ENCODE data around the gene BCKDHA. TPM values are rescaled to one million over a fixed set of nuclear protein-coding genes. Genes with fewer than 3 reads are reported as not detected.
A peak's percentile ranks its signal among the peaks of the same experiment; 100 is the strongest.

BCKDHA gene
- polyA plus RNA-seq, 1 donor: 16.3 TPM

DNA sequence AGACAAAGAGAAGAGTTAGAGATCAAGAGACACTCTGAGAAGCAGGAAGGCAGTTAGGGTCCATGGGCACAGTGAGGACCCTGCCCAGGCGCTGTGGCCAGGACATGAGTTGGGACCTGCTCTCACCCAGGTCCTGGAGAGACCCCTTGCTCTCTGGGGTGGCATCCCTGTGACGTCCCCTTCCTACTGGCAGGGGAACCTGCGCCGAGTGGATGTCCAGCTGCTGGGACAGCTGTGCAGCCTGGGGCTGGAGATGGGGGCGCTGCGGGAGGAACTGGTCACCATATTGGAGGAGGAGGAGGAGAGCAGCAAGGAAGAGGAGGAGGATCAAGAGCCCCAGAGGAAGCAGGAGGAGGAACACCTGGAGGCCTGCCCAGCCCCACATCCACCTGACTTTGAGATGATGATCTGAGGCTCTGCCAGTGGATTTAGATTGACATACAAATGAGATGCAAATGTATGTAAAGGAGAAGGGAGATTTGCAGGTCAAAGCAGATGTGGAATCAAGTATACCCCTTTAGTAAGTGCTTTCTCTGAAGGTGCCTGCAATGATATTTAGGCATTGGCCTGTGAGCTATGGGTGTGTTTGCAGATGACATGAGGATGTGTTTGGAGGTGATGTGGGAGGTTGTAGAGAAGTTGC is 46.3 kb downstream of the BCKDHA start:
- Histone ChIP-seq H3K27ac (ENCODE audit: low read length) (peak overlapping the region; percentile 84), H3K4me3 (ENCODE audit: low read length) (peak overlapping the region; percentile 57), H3K9me3 (ENCODE audit: control insufficient read depth, low read depth, low read length) (no peaks in the 10 kb centered on the region), H3K27me3 (ENCODE audit: control insufficient read depth, insufficient read depth, low read length) (no peaks in the 10 kb centered on the region), H3K36me3 (ENCODE audit: control insufficient read depth, insufficient read depth, low read length) (no peaks in the 10 kb centered on the region), H3K4me1 (ENCODE audit: control insufficient read depth, insufficient read depth, low read length) (peaks cover 20% of the 10 kb centered on the region)
- no CpG with 5 or more reads among the region's 6 CpGs for WGBS (ENCODE audit: insufficient coverage, low lambda C conversion rate)
- no peak for DNase-seq

DNA sequence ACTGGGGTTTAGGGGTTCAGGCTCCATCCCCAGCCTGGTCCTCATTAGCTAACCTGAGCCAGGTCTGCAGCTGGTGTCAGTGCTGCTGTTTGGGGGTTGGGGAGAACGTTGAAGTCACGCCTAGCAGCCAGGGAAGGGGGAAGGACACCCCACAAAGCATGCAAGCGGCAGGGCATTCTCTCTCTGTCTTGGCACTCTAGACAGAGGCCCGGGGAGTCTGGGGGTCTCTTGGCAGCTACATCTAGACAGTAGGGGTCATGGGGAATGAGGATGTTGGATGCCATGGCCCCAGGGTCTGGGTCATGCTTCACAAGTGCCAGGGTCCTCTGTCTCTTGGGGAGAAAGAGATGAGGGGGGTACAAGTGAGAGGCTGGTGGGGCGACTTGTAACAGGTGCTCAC is 48.0 kb downstream of the BCKDHA start:
- Histone ChIP-seq H3K4me1 (ENCODE audit: control insufficient read depth, insufficient read depth, low read length) (peaks cover 13% of the 10 kb centered on the region), H3K27ac (ENCODE audit: low read length) (no peak overlapping the region), H3K9me3 (ENCODE audit: control insufficient read depth, low read depth, low read length) (no peaks in the 10 kb centered on the region), H3K36me3 (ENCODE audit: control insufficient read depth, insufficient read depth, low read length) (no peaks in the 10 kb centered on the region), H3K27me3 (ENCODE audit: control insufficient read depth, insufficient read depth, low read length) (no peaks in the 10 kb centered on the region), H3K4me3 (ENCODE audit: low read length) (no peak overlapping the region)
- no peak for DNase-seq
- no CpG with 5 or more reads among the region's 5 CpGs for WGBS (ENCODE audit: insufficient coverage, low lambda C conversion rate)

DNA sequence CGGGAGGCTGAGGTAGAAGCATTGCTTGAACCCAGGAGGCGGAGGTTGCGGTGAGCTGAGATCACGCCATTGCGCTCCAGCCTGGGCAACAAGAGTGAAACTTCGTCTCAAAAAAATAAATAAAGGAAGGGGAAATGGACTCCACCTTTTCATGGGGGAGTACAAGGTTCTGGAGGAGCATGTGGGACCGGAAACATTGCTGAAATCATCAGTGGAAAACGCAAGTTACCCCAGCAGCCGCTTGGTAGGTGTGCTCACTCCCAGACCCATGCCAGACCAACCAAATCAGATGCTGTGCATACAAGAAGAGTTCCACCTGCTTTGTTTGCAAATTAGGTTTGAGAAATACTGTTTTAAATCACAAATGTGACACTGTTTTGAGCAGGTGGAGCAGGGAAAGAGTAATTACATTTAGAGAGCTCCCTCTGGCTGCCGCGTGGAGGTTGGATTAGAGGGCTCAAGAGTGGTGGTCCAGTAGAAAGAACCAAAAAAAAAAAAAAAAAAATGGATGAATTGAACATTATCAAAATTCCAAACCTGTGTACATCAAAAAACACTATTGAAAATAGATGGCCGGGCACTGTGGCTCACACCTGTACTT is 50.2 kb downstream of the BCKDHA start:
- H3K27ac ChIP-seq (ENCODE audit: low read length): no peak overlapping the region
- no peaks in the 10 kb centered on the region for H3K36me3 ChIP-seq (ENCODE audit: control insufficient read depth, insufficient read depth, low read length)
- H3K4me1 ChIP-seq (ENCODE audit: control insufficient read depth, insufficient read depth, low read length): no peaks in the 10 kb centered on the region
- no peaks in the 10 kb centered on the region for H3K27me3 ChIP-seq (ENCODE audit: control insufficient read depth, insufficient read depth, low read length)
- no peaks in the 10 kb centered on the region for H3K9me3 ChIP-seq (ENCODE audit: control insufficient read depth, low read depth, low read length)
- WGBS (ENCODE audit: insufficient coverage, low lambda C conversion rate): 52% methylated on average over 3 of the region's 12 CpGs
- no peak overlapping the region for H3K4me3 ChIP-seq (ENCODE audit: low read length)
- no peak for DNase-seq

DNA sequence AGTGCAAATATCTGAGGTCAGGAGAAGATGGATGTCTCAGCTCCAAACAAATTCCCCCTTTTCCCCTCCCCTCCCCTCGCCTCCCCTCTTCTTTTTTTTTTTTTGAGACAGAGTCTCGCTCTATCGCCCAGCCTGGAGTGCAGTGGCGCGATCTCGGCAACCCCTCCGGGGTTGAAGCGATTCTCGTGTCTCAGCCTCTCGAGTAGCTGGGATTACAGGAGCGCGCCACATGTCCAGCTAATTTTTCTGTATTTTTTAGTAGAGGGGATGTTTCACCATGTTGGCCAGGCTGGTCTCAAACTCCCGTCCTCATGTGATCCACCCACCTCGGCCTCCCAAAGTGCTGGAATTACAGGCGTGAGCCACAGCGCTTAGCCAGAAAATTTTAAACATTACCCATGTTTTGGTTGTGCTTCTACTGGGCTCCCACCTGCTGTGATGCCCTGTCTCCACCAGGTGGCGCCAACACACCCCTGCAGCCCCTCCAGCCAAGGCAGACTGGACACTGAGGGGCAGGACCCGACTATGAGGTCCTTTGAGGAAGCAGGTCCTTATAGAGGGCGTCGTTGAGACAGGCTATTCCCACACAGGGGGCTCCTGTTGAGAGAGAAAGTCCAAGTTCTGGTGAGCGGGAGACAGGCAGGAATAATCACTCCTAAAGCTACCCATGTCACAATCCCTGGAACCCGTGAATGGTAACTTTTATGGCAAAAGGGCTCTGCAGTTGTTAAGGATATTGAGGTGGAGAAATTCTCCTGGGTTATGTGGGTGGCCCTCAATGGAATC is 51.7 kb downstream of the BCKDHA start:
- 40% methylated on average over 1 of the region's 22 CpGs for WGBS (ENCODE audit: insufficient coverage, low lambda C conversion rate)
- H3K4me3 ChIP-seq (ENCODE audit: low read length): no peak overlapping the region
- H3K27ac ChIP-seq (ENCODE audit: low read length): no peak overlapping the region
- DNase-seq: peak in 1 of 2 donors; percentile 54
- H3K36me3 ChIP-seq (ENCODE audit: control insufficient read depth, insufficient read depth, low read length): no peaks in the 10 kb centered on the region
- H3K4me1 ChIP-seq (ENCODE audit: control insufficient read depth, insufficient read depth, low read length): no peaks in the 10 kb centered on the region
- no peaks in the 10 kb centered on the region for H3K9me3 ChIP-seq (ENCODE audit: control insufficient read depth, low read depth, low read length)
- no peaks in the 10 kb centered on the region for H3K27me3 ChIP-seq (ENCODE audit: control insufficient read depth, insufficient read depth, low read length)

DNA sequence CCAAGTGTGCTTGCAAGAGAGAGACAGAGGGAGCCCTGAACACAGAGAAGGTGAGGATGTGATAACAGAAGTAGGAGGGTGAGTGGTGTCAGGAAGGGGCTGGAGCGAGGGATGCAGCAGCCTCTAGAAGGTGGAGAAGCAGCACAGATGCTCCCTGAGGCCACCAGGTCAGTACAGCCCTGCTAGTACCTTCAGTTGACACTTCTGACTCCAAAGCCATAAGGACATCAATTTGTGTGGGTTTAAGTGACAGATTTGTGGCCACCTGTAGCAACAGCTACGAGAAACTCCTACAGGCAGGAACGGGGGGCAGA is 52.2 kb downstream of the BCKDHA start:
- H3K27me3 ChIP-seq (ENCODE audit: control insufficient read depth, insufficient read depth, low read length): no peaks in the 10 kb centered on the region
- WGBS (ENCODE audit: insufficient coverage, low lambda C conversion rate): no CpG with 5 or more reads among the region's 3 CpGs
- H3K36me3 ChIP-seq (ENCODE audit: control insufficient read depth, insufficient read depth, low read length): no peaks in the 10 kb centered on the region
- H3K9me3 ChIP-seq (ENCODE audit: control insufficient read depth, low read depth, low read length): no peaks in the 10 kb centered on the region
- H3K27ac ChIP-seq (ENCODE audit: low read length): no peak overlapping the region
- H3K4me1 ChIP-seq (ENCODE audit: control insufficient read depth, insufficient read depth, low read length): no peaks in the 10 kb centered on the region
- H3K4me3 ChIP-seq (ENCODE audit: low read length): no peak overlapping the region
- no peak for DNase-seq

DNA sequence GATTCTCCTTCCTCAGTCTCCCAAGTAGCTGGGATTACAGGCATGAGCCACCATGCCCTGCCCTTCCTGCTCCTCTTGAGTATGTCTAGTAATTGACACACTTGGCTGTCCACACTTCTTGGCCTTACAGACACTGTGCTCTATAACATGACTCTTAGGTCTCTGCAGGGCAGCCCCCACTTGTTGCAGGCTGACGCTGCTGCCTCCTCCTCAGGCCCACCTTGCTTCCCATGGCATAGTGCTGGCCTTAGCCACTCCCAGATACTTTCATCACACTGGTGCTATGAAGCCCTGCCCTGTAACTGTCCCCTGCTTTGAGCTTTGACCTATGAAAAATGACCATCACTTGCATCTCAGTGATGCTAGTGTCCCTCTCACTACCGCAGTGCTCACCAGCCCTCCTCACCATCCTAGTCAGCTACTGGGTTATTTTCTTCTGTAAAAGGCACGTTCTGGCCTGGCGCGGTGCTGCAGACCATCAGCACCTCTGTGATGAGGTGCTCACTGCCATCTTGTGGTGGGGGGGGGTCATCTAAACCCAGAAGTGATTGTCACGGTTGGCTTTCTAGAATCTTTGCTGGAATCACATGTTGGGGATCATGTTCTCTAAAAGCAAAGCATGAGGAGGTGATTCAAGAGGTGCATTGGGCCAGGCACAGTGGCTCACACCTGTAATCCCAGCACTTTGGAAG is 55.1 kb downstream of the BCKDHA start:
- Histone ChIP-seq H3K27me3 (ENCODE audit: control insufficient read depth, insufficient read depth, low read length) (no peaks in the 10 kb centered on the region), H3K27ac (ENCODE audit: low read length) (no peak overlapping the region), H3K9me3 (ENCODE audit: control insufficient read depth, low read depth, low read length) (no peaks in the 10 kb centered on the region), H3K36me3 (ENCODE audit: control insufficient read depth, insufficient read depth, low read length) (no peaks in the 10 kb centered on the region), H3K4me3 (ENCODE audit: low read length) (no peak overlapping the region), H3K4me1 (ENCODE audit: control insufficient read depth, insufficient read depth, low read length) (no peaks in the 10 kb centered on the region)
- no peak for DNase-seq
- no CpG with 5 or more reads among the region's 6 CpGs for WGBS (ENCODE audit: insufficient coverage, low lambda C conversion rate)

DNA sequence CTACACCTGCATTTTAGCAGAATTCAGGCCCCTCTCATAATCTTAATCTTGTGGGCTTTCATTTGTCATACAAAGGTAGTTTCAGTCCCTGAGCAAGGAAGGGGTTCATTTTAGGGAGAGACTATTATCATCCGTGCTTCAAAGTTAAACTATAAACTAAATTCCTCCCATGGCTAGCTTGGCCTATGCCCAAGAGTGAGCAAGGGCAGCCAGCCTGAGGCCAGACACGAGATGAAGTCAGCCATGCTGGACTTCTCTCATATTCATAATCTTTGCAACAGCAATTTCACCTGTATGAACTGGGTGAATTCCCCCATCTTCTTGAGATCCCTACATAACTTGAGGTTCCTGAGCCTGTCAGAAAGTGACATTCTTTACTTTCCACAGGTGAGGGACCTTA is 58.3 kb downstream of the BCKDHA start:
- Histone ChIP-seq H3K27ac (ENCODE audit: low read length) (no peak overlapping the region), H3K4me3 (ENCODE audit: low read length) (no peak overlapping the region), H3K9me3 (ENCODE audit: control insufficient read depth, low read depth, low read length) (no peaks in the 10 kb centered on the region), H3K27me3 (ENCODE audit: control insufficient read depth, insufficient read depth, low read length) (no peaks in the 10 kb centered on the region), H3K4me1 (ENCODE audit: control insufficient read depth, insufficient read depth, low read length) (no peaks in the 10 kb centered on the region), H3K36me3 (ENCODE audit: control insufficient read depth, insufficient read depth, low read length) (no peaks in the 10 kb centered on the region)
- no CpG with 5 or more reads among the region's 2 CpGs for WGBS (ENCODE audit: insufficient coverage, low lambda C conversion rate)
- DNase-seq: no peak

DNA sequence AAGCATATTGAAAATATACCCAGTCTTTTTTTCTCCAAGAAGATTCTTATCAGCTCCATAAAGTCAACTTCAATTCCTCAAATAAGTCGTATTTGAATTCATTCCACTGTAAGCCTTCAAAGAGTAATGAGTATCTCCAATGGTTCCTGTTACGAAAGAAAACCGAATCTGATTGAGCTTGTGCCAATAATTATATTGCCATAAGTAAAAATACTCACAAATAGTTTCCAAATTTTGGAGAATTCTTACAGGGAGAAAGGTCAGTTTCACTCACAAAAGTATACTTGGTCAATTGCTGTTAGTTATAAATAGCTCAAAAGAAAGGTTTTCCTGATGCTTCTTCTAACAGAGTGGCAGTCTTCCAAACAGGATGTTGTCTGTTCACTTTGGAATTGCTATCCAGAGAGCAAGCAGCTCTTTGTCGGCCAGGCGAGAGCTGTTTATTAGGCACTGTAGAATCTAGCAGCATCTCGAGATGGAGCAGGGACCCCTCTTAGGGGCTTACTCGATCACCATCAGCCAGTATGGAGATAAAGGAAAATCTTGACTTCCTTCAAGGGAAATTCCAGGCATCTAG is 58.8 kb downstream of the BCKDHA start:
- Histone ChIP-seq H3K9me3 (ENCODE audit: control insufficient read depth, low read depth, low read length) (no peaks in the 10 kb centered on the region), H3K27me3 (ENCODE audit: control insufficient read depth, insufficient read depth, low read length) (no peaks in the 10 kb centered on the region), H3K36me3 (ENCODE audit: control insufficient read depth, insufficient read depth, low read length) (no peaks in the 10 kb centered on the region), H3K4me1 (ENCODE audit: control insufficient read depth, insufficient read depth, low read length) (no peaks in the 10 kb centered on the region), H3K4me3 (ENCODE audit: low read length) (no peak overlapping the region), H3K27ac (ENCODE audit: low read length) (no peak overlapping the region)
- WGBS (ENCODE audit: insufficient coverage, low lambda C conversion rate): 68% methylated on average over 3 of the region's 7 CpGs
- DNase-seq: no peak

DNA sequence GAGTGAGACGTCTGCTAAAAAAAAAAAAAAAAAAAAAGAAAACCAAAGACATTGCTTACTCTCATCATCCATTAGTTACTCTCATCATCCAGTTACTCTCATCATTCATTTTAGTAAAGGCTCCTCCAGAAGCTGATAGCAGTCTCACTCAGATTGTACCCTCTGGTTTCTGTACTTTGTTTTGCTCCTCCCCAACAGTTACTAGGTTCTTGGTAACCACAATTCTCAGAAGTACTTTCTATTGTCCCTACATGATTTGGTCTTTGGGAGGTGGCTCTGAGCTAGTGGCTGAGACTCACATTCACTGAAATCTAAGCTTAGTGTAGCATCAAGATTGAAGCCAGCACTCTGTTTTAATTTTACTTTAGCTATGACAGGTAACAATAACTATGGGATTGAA is 59.6 kb downstream of the BCKDHA start:
- no peaks in the 10 kb centered on the region for H3K27me3 ChIP-seq (ENCODE audit: control insufficient read depth, insufficient read depth, low read length)
- no peaks in the 10 kb centered on the region for H3K9me3 ChIP-seq (ENCODE audit: control insufficient read depth, low read depth, low read length)
- WGBS (ENCODE audit: insufficient coverage, low lambda C conversion rate): no CpG with 5 or more reads among the region's 1 CpG
- H3K4me1 ChIP-seq (ENCODE audit: control insufficient read depth, insufficient read depth, low read length): no peaks in the 10 kb centered on the region
- H3K27ac ChIP-seq (ENCODE audit: low read length): no peak overlapping the region
- no peak overlapping the region for H3K4me3 ChIP-seq (ENCODE audit: low read length)
- no peak for DNase-seq
- H3K36me3 ChIP-seq (ENCODE audit: control insufficient read depth, insufficient read depth, low read length): no peaks in the 10 kb centered on the region

DNA sequence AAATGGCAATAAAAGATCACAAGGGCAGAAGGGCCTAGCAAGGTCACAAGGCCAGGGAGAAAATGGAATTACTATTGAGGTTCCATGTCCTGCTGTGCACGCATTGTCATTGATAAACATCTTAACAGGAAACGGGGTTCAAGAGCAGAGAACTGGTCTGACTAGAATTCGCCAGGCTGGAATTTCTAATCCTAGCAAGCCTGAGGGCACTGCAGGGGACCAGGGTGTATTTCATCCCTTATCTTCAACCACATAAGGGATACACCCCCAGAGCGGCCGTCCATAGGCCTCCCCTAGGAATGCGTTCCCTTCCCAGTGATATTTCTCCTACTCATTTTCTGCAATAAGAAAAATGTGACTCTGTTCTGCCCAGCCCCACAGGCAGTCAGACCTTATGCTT is 64.9 kb downstream of the BCKDHA start:
- DNase-seq: no peak
- no peaks in the 10 kb centered on the region for H3K36me3 ChIP-seq (ENCODE audit: control insufficient read depth, insufficient read depth, low read length)
- peaks cover 5% of the 10 kb centered on the region for H3K27me3 ChIP-seq (ENCODE audit: control insufficient read depth, insufficient read depth, low read length)
- H3K4me3 ChIP-seq (ENCODE audit: low read length): no peak overlapping the region
- H3K27ac ChIP-seq (ENCODE audit: low read length): no peak overlapping the region
- no CpG with 5 or more reads among the region's 6 CpGs for WGBS (ENCODE audit: insufficient coverage, low lambda C conversion rate)
- H3K9me3 ChIP-seq (ENCODE audit: control insufficient read depth, low read depth, low read length): no peaks in the 10 kb centered on the region
- H3K4me1 ChIP-seq (ENCODE audit: control insufficient read depth, insufficient read depth, low read length): no peaks in the 10 kb centered on the region

Data from large intestine (tissue), 3 donors.